ENCODE results near the gene SPSB1.

DNA sequence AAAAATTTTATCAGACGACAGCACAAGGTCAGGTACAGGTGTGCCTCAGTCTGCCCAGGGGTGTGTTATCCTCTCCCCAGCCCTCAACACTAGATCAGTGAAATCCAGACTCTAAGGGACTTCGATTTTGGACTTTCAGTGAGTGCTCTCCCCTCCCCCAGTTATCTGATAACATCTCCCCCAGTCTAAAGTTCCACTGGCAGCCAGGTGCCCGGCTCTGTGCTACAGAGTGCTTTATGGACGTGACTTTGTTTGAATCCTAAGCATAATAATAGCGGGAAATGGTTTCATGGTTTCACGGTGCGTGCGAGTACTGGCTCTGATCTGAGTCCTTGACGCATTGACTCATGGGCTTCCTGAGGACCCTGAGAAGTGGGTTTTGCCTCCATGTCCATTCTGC, 3.2 kb downstream of the SPSB1 start:
- no peak for TF ChIP-seq POLR2A (IDR thresholded peaks at IDR 0.05)
- TF ChIP-seq, protein P1, sequence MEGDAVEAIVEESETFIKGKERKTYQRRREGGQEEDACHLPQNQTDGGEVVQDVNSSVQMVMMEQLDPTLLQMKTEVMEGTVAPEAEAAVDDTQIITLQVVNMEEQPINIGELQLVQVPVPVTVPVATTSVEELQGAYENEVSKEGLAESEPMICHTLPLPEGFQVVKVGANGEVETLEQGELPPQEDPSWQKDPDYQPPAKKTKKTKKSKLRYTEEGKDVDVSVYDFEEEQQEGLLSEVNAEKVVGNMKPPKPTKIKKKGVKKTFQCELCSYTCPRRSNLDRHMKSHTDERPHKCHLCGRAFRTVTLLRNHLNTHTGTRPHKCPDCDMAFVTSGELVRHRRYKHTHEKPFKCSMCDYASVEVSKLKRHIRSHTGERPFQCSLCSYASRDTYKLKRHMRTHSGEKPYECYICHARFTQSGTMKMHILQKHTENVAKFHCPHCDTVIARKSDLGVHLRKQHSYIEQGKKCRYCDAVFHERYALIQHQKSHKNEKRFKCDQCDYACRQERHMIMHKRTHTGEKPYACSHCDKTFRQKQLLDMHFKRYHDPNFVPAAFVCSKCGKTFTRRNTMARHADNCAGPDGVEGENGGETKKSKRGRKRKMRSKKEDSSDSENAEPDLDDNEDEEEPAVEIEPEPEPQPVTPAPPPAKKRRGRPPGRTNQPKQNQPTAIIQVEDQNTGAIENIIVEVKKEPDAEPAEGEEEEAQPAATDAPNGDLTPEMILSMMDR (IDR thresholded peaks at IDR 0.05), result no peak
- no peak for TF ChIP-seq POLR2AphosphoS5 (IDR thresholded peaks at IDR 0.05)
